Small intestine (tissue), 7 donors: ENCODE measurements around the gene DNAJB2. TPM values are rescaled to one million over a fixed set of nuclear protein-coding genes. Genes with fewer than 3 reads are reported as not detected.
A peak's percentile ranks its signal among the peaks of the same experiment; 100 is the strongest.
"Not testable (repeated sequence)": the region's sequence is repeated elsewhere in the genome, so short reads cannot be mapped to it uniquely, and the experiment has no call there.

ENCODE experiments used
- DNase-seq, 2 donors: peaks; one replicate each; pipeline versions ENCODE4 v3.0.0 to v3.0.0-alpha.2; 2013
- FAIRE-seq: peaks from 2 replicates; lab custom pipeline; 2012; peaks lifted over from hg19 to GRCh38; lab: Jason Lieb, UNC
- H3K27ac ChIP-seq, 3 donors: one replicate each; pipeline ENCODE4 v1.5.1; 2013; ENCODE audit warnings: low read length in 2 of 3, mild to moderate bottlenecking in 2 of 3, control low read depth in 1 of 3, inconsistent platforms in 1 of 3, low read depth in 1 of 3, moderate library complexity in 1 of 3
- H3K27me3 ChIP-seq, 3 donors: one replicate each; pipeline ENCODE4 v1.6.1; 2013; ENCODE audit warnings: low read length in 3 of 3, inconsistent platforms in 1 of 3; ENCODE audit not compliant: control insufficient read depth in 3 of 3, insufficient read depth in 3 of 3
- H3K36me3 ChIP-seq, 3 donors: one replicate each; pipeline ENCODE4 v1.6.1; 2013; ENCODE audit warnings: low read length in 3 of 3, inconsistent platforms in 1 of 3, low read depth in 1 of 3, mild to moderate bottlenecking in 1 of 3, moderate library complexity in 1 of 3; ENCODE audit not compliant: control insufficient read depth in 3 of 3, insufficient read depth in 2 of 3
- H3K4me1 ChIP-seq, 3 donors: one replicate each; pipeline ENCODE4 v1.6.1; 2013; ENCODE audit warnings: low read length in 2 of 3, inconsistent platforms in 1 of 3, low read depth in 1 of 3, mild to moderate bottlenecking in 1 of 3, moderate library complexity in 1 of 3; ENCODE audit not compliant: control insufficient read depth in 3 of 3, insufficient read depth in 2 of 3
- H3K4me3 ChIP-seq, 3 donors: one replicate each; pipeline ENCODE4 v1.5.1; 2013; ENCODE audit warnings: low read length in 3 of 3, control low read depth in 1 of 3, inconsistent platforms in 1 of 3, low read depth in 1 of 3, mild to moderate bottlenecking in 1 of 3, moderate library complexity in 1 of 3
- H3K9me3 ChIP-seq, 2 donors: one replicate each; pipeline ENCODE4 v1.6.1; 2013; ENCODE audit warnings: low read depth in 1 of 2, low read length in 1 of 2; ENCODE audit not compliant: control insufficient read depth in 2 of 2, insufficient read depth in 1 of 2
- WGBS, 3 donors: extraction: QIAGEN DNeasy Blood & Tissue Kit; methylation state at CpG; one replicate each; pipeline ENCODE4 v1.1.7; 2013; 5-methylcytosine and 5-hydroxymethylcytosine counted together
- polyA plus RNA-seq, 4 donors: library from polyadenylated mRNA; stranded (reverse) in 3 of 4; unstranded in 1 of 4; fragments of 200-250 nt in 3 of 4; fragments of 120-200 nt in 1 of 4; gene quantifications; one replicate each; pipeline versions ENCODE4 v1.2.1 to v1.2.3, GENCODE V29; 2013
- donor health status: healthy with polysubstance abuse.
- donor health status: control.
- donor health status: control.
- donor health status: Bipolar disorder and iron deficiency.
- donor health status: healthy.

DNAJB2 gene
- polyA plus RNA-seq, 4 donors = 43.3 to 65.8 (median 57.7) TPM

DNA sequence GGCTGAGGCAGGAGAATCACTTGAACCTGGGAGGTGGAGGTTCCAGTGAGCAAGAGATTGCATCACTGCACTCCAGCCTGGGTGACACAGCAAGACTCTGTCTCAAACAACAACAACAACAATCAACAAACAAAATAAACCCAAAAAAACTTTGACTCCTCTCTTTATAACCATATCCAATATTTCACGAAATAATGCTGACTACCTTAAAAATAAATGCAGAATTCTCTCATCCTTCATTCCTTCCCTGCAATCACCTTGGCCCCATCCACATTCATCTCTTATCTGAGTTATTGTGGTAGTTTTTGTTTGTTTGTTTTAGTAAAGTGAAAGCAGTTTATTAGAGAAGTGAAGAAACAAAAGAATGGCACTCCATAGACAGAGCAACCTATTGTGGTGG lies 26.9 kb downstream of the DNAJB2 start:
- no peaks in the 10 kb centered on the region for H3K9me3 ChIP-seq
- H3K4me3 ChIP-seq = no peak overlapping the region
- H3K36me3 ChIP-seq = no peaks in the 10 kb centered on the region
- DNase-seq (no peak), FAIRE-seq (no peak)
- H3K27ac ChIP-seq = no peak overlapping the region
- H3K4me1 ChIP-seq = no peaks in the 10 kb centered on the region
- WGBS, 3 donors = 72 to 84% (median 76%) methylated on average over 1 of the region's 1 CpG
- H3K27me3 ChIP-seq = peaks cover 0 to 67% (median 16%) of the 10 kb centered on the region in 3 donors

DNA sequence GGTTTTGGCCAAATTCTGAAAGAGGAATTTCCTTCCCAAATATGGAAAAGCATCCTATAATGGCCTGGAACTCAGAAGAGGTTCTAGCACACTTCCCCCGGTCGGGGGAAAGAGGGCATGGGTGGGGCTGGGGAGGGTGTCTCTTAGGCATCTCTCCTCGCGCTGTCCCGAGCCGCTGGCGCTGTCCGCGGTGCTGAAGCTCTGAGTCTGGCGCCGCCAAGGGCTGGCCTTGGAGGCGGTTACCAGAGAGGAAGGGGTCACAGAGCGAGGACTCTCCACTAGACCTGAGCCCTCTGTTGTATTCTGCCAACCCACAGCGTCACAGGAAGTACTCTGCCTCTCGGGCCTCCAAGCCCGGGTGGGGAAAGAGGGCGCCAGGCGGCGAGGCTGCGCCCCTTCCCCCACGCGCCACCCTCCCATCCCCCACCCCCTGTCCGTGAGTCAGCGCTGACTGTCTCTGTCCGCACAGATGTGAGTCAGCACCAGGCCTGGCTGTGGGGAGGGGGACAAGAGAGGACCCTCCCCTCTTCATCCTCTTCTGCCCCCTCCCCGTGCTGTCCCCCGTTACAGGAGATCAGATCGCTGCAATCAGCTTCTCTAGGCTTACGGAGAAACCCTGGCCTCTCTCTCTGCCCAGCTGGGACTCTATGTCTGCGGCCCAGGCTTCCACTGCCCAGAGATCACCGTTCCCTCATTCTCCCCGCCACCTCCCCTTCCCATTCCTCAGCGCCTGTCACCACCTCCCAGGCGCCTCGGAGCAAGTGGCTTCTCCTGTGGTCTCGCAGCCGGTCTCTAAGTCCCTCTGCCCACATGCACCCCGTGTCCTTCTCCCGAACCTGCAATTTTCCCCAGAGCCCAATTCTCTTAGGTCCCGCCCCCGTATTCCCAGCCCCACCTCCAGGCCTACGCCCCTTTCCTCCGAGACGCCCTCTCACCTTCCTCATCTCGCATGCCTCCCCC lies 29.3 kb downstream of the DNAJB2 start:
- Histone ChIP-seq H3K27ac (peak overlapping the region in 1 of 3 donors; percentile 22), H3K36me3 (no peaks in the 10 kb centered on the region), H3K4me1 (no peaks in the 10 kb centered on the region), H3K27me3 (peaks cover 0 to 45% (median 16%) of the 10 kb centered on the region in 3 donors), H3K9me3 (no peaks in the 10 kb centered on the region), H3K4me3 (no peak overlapping the region)
- FAIRE-seq = no peak
- DNase-seq = peak; percentile 45 to 80
- WGBS, 3 donors = 5 to 10% (median 9%) methylated on average over 22 to 45 of the region's 45 CpGs

DNA sequence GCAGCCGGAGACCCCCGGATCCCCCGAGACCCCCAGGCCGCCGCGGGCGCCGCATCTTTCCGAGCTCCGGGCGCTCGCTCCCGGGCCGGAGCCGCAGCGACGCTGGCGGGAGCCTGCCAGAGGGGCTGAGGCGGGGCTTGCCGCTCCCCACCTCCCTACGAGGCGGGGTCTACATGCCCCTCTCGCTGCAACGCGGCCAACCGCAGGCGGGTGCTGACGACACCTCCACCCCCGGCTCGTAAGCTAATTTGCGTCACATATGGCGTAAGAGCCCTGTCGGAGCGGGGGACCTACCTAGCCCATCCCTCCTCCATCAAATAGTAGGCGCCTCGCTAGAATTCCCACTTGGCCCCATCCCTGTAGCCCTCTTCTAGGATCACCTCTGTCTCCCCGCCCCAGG lies 30.1 kb downstream of the DNAJB2 start, which contains the start of gene PTPRN:
Gene PTPRN, minus strand, starts transcription at position 124 of the 400 bp plus-strand sequence. Its CDS starts 69 bp downstream, at position 55.
- Histone ChIP-seq H3K36me3 (no peaks in the 10 kb centered on the region), H3K4me1 (no peaks in the 10 kb centered on the region), H3K4me3 (no peak within 1 kb of the TSS), H3K9me3 (no peaks in the 10 kb centered on the region), H3K27ac (peak within 1 kb of the TSS in 1 of 3 donors; percentile 22), H3K27me3 (peaks cover 0 to 40% (median 16%) of the 10 kb centered on the region in 3 donors)
- FAIRE-seq (no peak), DNase-seq (no peak)
- WGBS, 3 donors = 5 to 16% (median 12%) methylated on average over 35 to 37 of the region's 37 CpGs

DNA sequence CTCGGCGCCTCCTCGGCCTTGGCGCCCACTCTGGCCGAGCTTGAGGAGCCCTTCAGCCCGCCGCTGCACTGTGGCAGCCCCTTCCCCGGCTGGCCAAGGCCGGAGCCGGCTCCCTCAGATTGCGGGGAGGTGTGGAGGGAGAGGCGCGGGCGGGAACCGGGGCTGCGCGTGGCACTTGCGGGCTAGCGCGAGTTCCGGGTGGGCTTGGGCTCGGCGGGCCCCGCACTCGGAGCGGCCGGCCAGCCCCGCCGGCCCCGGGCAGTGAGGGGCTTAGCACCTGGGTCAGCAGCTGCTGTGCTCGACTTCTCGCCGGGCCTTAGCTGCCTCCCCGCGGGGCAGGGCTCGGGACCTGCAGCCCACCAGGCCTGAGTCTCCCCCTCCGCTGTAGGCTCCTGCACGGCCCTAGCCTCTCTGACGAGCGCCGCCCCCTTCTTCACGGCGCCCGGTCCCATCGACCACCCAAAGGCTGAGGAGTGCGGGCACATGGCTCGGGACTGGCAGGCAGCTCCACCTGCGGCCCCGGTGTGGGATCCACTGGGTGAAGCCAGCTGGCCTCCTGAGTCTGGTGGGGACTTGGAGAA lies 33.6 kb downstream of the DNAJB2 start:
- FAIRE-seq, H3K27ac ChIP-seq, H3K36me3 ChIP-seq, H3K4me3 ChIP-seq, H3K4me1 ChIP-seq, H3K9me3 ChIP-seq, DNase-seq: not testable (repeated sequence)
- 87 to 94% (median 94%) methylated on average over 44 to 49 of the region's 49 CpGs for WGBS, 3 donors
- peaks cover 0 to 26% (median 16%) of the 10 kb centered on the region in 3 donors for H3K27me3 ChIP-seq

DNA sequence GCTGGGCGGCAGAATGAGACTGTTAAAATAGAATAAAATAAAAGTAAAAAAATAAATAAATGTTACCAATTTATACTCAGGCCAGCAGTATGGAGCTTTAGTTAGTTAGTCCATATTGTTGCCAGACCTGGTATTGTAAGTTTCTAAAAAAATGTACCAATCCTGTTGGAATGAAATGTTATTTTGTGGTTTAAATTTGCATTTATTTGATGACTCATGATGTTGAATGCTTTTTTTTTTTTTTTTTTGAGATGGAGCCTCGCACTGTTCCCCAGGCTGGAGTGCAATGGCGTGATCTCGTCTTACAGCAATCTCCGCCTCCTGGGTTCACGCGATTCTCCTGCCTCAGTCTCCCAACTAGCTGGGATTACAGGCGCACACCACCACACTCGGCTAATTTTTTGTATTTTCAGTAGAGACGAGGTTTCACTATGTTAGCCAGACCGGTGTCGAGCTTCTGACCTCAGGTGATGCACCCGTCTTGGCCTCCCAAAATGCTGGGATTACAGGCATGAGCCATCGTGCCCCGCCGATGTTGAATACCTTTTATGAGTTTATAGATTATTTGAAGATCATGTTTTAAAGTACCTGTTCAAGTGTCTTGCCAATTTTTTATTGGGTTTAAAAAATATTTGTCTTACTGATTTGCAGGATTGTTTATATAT lies 35.8 kb downstream of the DNAJB2 start:
- Histone ChIP-seq H3K27ac (no peak overlapping the region), H3K4me3 (no peak overlapping the region), H3K9me3 (no peaks in the 10 kb centered on the region), H3K36me3 (no peaks in the 10 kb centered on the region), H3K4me1 (no peaks in the 10 kb centered on the region), H3K27me3 (peaks cover 0 to 7% (median 5%) of the 10 kb centered on the region in 3 donors)
- FAIRE-seq (no peak), DNase-seq (no peak)
- 90 to 92% (median 91%) methylated on average over 16 of the region's 16 CpGs for WGBS, 3 donors

- Histone ChIP-seq H3K4me1 (no peaks in the 10 kb centered on the region), H3K4me3 (no peak overlapping the region), H3K27ac (no peak overlapping the region), H3K9me3 (no peaks in the 10 kb centered on the region), H3K27me3 (peaks cover 0 to 9% (median 0%) of the 10 kb centered on the region in 3 donors), H3K36me3 (no peaks in the 10 kb centered on the region)
- DNase-seq (no peak), FAIRE-seq (no peak)
- 69 to 73% (median 71%) methylated on average over 4 of the region's 4 CpGs for WGBS, 3 donors
Observed at GRCh38 chr2:219323434-219323833, 44.3 kb downstream of the DNAJB2 start.

GRCh38 chr2:219325136-219325535 lies 46.0 kb downstream of the DNAJB2 start:
- FAIRE-seq (no peak), DNase-seq (no peak)
- Histone ChIP-seq H3K9me3 (no peaks in the 10 kb centered on the region), H3K4me3 (no peak overlapping the region), H3K27me3 (peaks cover 0 to 15% (median 2%) of the 10 kb centered on the region in 3 donors), H3K36me3 (no peaks in the 10 kb centered on the region), H3K27ac (no peak overlapping the region), H3K4me1 (no peaks in the 10 kb centered on the region)
- WGBS, 3 donors = 74 to 81% (median 79%) methylated on average over 4 of the region's 4 CpGs
